IPS-NIHi7 (cell line): Measurements from ENCODE around the gene LSG1.
"Not testable (repeated sequence)": the region's sequence is repeated elsewhere in the genome, so short reads cannot be mapped to it uniquely, and the experiment has no call there.

ENCODE experiments used
- DNase-seq: peaks from one replicate; pipeline ENCODE4 v3.0.0; 2012; ENCODE audit warnings: mixed read lengths; ENCODE audit errors: extremely low spot score

The LSG1 gene

GRCh38 chr3:194617827-194618226, 54.2 kb downstream of the LSG1 start:
- DNase-seq, result no peak

- DNase-seq, result no peak
Observed at GRCh38 chr3:194617143-194617671, 54.8 kb downstream of the LSG1 start.

DNA sequence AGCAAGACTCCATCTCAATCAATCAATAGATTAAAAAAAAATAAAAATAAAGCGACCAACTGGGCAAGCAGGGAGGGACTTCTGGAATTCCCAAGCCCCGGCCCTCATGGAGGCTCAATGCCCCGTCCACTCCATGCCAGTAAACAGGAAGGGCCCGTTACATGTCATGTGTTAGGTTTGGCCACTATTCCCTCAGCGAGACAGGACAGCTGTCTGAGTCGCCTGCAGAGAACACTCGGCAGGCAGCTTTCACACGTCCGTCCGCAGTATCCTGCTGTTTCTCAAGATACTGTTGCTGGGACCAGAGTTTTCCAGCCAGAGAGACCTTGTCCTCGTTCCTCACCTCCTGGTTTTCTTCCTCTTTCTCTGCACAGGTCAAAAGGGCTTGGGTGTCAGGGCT, 56.8 kb downstream of the LSG1 start:
- no peak for DNase-seq

DNA sequence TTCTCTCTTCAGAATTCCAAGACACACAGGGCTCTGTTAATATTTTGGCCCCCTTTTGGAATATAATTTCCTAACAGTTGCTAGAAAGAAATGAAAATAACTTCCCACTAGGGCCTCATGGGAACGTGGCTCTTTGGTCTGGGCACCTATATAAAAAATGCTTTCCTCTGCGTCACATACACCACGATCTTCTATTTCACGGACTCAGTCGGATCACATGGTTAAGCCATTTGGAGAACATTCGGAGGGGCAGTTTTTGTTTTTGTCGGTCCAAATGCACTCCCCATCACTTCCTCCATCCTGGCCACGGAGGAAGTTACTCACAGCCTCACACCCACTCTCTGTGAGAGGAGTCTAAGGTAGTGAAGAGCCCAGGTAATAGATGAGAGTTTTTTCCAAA, 59.8 kb downstream of the LSG1 start:
- no peak for DNase-seq

DNA sequence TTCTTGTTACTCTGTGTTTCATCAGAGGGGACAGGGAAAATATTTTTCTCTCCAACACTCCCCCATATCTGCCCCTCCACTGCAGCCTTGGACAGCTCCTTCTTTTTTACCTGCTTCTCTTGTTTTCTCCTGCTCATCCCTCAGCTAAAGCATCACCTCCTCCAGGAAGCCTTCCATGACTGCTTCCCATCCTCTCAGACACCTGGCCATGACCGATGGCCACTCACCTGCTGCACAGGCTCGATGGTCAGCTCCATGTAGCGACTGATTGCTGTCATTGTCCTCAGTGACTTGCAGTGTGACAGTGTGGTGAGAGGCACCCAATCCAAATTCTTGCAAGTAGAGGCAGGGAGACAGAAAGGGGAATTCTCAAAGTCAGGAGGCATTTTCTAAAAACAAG, 61.3 kb downstream of the LSG1 start:
- no peak for DNase-seq

DNA sequence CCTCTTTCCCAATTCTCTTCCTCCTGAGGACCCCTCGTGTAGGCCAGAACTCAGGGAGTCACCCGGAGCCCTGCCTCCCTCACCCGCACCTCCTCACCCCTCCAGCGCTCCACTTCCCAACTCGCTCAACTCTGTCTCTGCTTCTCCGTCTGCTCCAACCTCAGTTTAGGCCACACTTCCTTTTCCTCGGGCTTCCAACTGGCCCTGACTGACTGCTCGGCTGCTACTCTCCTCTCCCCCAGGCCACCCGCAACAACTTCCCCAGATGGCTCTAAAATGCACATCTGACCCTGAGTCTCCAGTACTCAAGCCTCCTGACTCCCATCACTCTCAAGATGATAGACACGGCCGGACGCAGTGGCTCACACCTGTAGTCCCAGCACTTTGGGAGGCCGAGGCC, 62.4 kb downstream of the LSG1 start:
- DNase-seq, result no peak

DNA sequence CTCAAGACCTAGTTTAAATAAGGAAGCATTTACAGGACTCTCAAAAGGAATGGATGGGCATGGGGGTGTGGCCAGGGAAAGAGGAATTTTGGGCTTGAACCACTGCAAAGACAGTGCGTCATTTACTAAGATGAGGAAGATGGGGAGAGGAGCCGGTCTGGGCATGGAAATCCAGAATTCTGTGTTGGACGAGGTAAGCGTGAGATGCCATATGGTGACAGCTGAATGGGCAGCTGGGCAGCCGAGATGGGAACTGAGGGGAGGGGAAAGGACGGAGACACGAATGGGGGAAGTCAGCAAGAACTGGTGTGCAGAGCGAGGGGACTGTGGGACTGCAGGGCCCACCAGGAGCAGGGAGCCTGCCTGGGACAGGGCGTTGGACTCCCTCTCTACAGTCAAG, 63.0 kb downstream of the LSG1 start:
- DNase-seq, result no peak

DNA sequence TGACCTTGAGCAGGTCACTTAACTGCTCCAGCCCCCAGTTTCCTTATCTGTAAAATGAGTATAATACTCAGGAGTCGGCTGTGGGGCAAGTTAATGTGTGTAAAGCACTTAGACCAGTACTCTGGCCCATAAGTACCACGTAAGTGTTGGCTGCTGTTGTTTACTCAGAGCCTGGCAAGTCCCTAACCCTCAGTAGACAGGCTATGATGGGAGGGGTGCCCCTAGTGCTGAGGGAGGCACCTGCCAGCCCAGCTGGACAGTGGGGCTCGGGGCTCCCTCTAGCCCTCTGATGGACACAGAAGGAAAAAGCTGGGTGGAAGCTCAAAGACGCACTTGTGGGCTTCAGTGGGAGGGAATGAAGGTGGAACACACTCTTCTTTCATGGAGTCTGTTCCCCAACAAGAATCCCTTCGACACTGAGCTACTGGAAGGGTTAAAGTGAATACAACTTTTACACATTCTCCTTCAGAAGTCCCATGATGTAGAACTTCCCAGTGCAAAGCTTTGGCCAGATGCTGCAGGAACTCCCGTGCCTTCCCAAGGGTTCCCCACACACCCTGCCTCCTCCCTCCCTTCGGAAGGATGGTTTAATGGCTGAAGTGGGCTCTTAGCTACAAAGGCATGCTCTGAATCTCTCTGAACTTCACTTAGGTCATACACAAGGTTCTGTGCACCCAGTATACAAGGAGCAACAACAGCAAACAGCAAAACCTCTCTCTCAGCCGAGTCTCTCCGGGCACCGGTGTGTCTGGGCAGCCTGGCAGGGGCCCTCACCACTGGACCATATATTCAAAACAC, 64.2 kb downstream of the LSG1 start:
- no peak for DNase-seq

DNA sequence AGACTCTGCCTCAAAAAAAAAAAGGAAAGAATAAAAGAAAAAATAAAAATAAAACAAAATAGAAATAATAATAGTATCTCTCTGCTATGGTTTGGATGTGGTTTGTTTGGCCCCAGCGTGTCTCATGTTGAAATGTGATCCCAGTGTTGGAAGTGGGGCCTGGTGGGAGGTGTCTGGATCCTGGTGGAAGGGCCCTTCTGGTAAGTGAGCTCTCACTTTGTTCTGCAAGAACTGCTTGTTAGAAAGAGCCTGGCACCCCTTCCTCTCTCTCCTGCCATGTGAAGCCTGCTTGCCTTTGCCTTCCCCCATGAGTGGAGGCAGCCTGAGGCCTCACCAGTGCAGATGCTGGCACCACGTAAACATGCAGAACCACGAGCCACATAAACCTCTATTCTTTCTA, 65.0 kb downstream of the LSG1 start:
- no peak for DNase-seq

GRCh38 chr3:194606163-194606562, 65.8 kb downstream of the LSG1 start:
- DNase-seq, result no peak

- not testable (repeated sequence) for DNase-seq
Observed at GRCh38 chr3:194605314-194605713, 66.7 kb downstream of the LSG1 start.

DNA sequence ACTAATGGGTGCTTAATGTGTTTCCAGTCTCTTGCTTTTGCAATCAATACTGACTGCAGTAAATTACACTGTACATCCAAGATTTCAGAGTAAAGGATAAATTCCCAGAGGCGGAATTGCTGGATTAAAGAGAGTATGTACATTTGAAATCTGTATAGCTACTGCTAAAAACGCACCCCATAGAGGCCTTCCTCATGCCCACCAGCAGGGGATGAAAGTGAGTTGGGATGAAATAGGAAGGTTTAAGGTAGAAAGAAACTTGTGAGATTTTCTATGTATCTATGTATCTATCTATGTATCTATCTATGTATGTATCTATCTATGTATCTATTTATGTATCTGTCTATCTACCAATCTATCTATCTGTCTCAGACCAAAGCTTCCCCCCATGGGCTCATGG, 67.2 kb downstream of the LSG1 start:
- DNase-seq, result no peak

- DNase-seq, result no peak
Observed at GRCh38 chr3:194604126-194604525, 67.9 kb downstream of the LSG1 start.

- DNase-seq, result no peak
Observed at GRCh38 chr3:194602669-194603171, 69.3 kb downstream of the LSG1 start.

DNA sequence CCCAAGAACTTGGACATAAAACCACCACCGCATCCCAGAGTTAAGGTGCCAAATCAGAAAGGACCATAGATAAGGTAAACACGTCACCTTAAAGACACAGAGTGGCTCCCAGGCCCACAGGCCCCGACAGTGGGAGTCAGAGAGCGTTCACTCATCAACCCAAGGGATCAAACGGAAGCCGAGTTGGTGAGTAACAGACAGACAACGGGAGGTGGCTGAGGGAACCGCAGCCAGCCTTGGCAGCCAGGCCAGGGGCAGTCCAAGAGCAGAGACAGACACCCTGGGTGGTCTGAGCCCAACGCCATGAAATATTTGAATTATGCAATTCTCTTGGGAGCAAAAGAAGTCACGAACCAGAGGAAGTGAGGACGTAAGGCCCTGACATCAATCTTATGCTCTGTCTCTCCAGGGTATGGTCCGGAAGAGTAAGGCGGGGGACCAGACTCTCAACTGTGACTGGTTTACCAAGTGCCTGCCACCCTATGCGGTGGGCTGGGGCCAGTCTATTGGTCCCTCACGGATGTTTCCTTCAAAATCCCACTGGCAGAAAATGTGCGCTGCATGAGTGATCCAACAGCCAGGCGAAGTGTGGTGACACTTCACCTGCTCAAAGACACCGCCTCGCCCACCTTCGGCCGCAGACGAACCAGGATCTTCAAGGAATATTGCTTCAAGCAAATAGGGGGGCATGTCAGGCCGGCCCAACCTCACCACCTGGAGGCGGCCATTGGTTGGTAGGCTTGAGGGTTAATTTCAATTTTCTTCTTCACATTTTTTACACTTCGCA, 73.0 kb downstream of the LSG1 start:
- no peak for DNase-seq

DNA sequence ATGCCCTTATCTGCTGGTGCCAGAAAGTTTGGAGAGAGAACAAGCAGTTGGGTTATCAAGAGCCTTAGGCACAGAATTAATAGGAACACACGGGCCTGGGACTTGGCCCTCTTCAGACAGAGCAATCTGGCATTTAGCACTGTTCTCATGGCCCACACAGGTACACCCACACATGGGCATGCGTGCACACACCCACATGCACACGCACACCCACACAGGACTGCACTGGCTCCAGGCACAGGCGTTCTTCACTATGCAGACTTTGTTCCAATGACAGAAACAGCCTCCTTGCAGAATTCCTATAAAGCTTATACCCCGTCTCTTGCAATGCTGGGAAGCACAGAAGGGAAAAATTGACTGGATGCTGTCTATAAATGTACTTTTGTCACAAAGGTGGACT, 75.1 kb downstream of the LSG1 start:
- DNase-seq, result no peak

DNA sequence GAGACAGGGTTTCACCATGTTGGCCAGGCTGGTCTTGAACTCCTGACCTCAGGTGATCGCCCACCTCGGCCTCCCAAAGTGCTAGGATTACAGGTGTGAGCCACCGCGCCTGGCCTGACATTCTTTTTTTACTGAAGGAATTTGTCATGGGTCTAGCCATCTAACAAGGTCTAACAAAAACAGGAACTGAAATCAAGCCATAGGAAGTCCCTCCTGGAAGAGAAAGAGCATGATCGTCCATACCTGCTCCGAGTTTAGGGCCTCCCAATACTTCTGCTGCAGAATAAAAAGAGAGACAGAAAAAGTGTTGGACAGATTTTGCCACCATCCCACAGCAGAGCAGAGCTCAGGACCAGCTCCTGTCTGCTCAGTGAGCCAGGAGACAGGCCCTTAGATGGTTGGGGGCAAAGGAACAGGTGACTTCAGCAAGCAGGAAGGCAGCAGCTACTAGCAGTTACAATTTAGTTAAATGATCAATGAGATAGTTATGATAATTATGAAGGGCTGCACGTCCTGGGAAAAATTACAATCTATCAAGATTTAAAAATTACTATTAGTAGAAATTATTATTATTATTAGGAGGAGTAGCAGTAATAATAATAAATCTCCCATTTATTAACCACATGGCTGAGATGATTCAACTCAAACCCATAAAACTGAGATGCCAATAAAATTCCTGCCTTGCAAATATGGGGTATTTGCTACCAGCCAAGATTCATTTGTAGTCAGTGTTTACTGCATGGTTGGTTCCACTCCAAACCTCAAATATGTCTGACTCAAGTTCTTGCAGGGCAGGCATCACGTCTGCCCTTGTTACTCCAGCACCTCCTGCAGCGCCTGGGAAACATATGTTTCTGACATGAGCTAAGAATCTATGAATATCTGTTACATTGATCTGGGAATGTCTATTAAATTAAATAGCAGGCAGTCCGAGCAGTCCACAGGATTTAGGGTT, 78.9 kb downstream of the LSG1 start:
- no peak for DNase-seq
